PFSK-1 (cell line): ENCODE measurements around the gene VOPP1.

ENCODE experiments used
- FOXP2 ChIP-seq: optimal IDR thresholded peaks from 2 replicates; pipeline ENCODE3; 2011; ENCODE audit warnings: borderline replicate concordance, control low read depth, inconsistent platforms; ENCODE audit not compliant: insufficient read depth; ENCODE audit errors: extremely low read length, extremely low read depth
- POLR2AphosphoS5 ChIP-seq: IDR thresholded peaks from 2 replicates; pipeline ENCODE4 v1.6.1; 2012; ENCODE audit warnings: low read depth, mild to moderate bottlenecking, control low read depth, low read length, moderate library complexity
- REST ChIP-seq, 2 experiments: IDR thresholded peaks; 2 replicates each; pipeline versions ENCODE4 v1.6.1 to v1.8.0; 2011 to 2012; ENCODE audit warnings: low read depth in 2 of 2, low read length in 2 of 2, control low read depth in 1 of 2, inconsistent platforms in 1 of 2, mild to moderate bottlenecking in 1 of 2, moderate library complexity in 1 of 2; ENCODE audit not compliant: insufficient read depth in 1 of 2
- SIN3A ChIP-seq: IDR thresholded peaks from 2 replicates; pipeline ENCODE4 v1.6.1; 2012; ENCODE audit warnings: mild to moderate bottlenecking, low read length, moderate library complexity, borderline replicate concordance; ENCODE audit not compliant: insufficient read depth
- TAF1 ChIP-seq: IDR thresholded peaks from 2 replicates; pipeline ENCODE4 v1.6.1; 2012; ENCODE audit warnings: low read length, control low read depth, borderline replicate concordance; ENCODE audit not compliant: insufficient read depth

The VOPP1 gene

GRCh38 chr7:55474944-55475854 is 97.1 kb downstream of the VOPP1 start:
- no peak for TF ChIP-seq SIN3A
- TF ChIP-seq FOXP2: no peak
- no peak for TF ChIP-seq POLR2AphosphoS5
- TF ChIP-seq TAF1: no peak
- no peak for TF ChIP-seq REST (IDR thresholded peaks at IDR 0.05; ENCODE audit: insufficient read depth in 1 of 2, low read depth in 2 of 2, low read length in 2 of 2)

- no peak for TF ChIP-seq POLR2AphosphoS5
- TF ChIP-seq TAF1: no peak
These were observed 98.4 kb downstream of the VOPP1 start for GRCh38 chr7:55473932-55474331.

GRCh38 chr7:55472928-55473725 is 99.2 kb downstream of the VOPP1 start:
- TF ChIP-seq REST (IDR thresholded peaks at IDR 0.05; ENCODE audit: insufficient read depth in 1 of 2, low read depth in 2 of 2, low read length in 2 of 2) (no peak), POLR2AphosphoS5 (no peak), FOXP2 (no peak), SIN3A (no peak)

- TF ChIP-seq REST (IDR thresholded peaks at IDR 0.05; ENCODE audit: insufficient read depth in 1 of 2, low read depth in 2 of 2, low read length in 2 of 2): no peak
- TF ChIP-seq POLR2AphosphoS5: no peak
- TF ChIP-seq TAF1: no peak
- TF ChIP-seq FOXP2: no peak
- TF ChIP-seq SIN3A: no peak
These were observed 102.0 kb downstream of the VOPP1 start for GRCh38 chr7:55470261-55470660.

- TF ChIP-seq TAF1: no peak
- no peak for TF ChIP-seq FOXP2
- no peak for TF ChIP-seq SIN3A
- no peak for TF ChIP-seq REST (IDR thresholded peaks at IDR 0.05; ENCODE audit: insufficient read depth in 1 of 2, low read depth in 2 of 2, low read length in 2 of 2)
- no peak for TF ChIP-seq POLR2AphosphoS5
These were observed 102.6 kb downstream of the VOPP1 start for GRCh38 chr7:55469721-55470120.
